ENCODE measurements around the gene KIF11. TPM values are rescaled to one million over a fixed set of nuclear protein-coding genes. Genes with fewer than 3 reads are reported as not detected.
A peak's percentile ranks its signal among the peaks of the same experiment; 100 is the strongest.

Gene KIF11
- total RNA-seq (2011; cell fraction: chromatin; rRNA removed; ENCODE audit: low replicate concordance), result 11.9 and 44.3 TPM in 2 replicates
- total RNA-seq (2011; cell fraction: nucleolus; rRNA removed), result 5.8 and 7.9 TPM in 2 replicates
- 13.7 and 14.2 TPM in 2 replicates for total RNA-seq (2011; cell fraction: nucleoplasm; rRNA removed)
- 23.3 and 23.9 TPM in 2 replicates for total RNA-seq (2014; rRNA removed)
- total RNA-seq (2014; rRNA removed; fragmentation: Illumina TruSeq; extraction: Trizol), result 53.5 and 60.1 TPM in 2 replicates
- total RNA-seq (2015; rRNA removed; fragmentation: Illumina TruSeq; extraction: Trizol), result 49.6 and 54.4 TPM in 2 replicates
- 30.1 and 33.0 TPM in 2 replicates for total RNA-seq (2021)
- 16.2 and 29.2 TPM in 2 replicates for polyA plus RNA-seq (2011; rRNA removed)
- polyA plus RNA-seq (2011; cell fraction: cytosol; rRNA removed), result 3.6 and 9.6 TPM in 2 replicates
- 4.8 and 7.8 TPM in 2 replicates for polyA plus RNA-seq (2011; cell fraction: nucleus; rRNA removed)
- 26.4 and 26.7 TPM in 2 replicates for polyA plus RNA-seq (2012)
- polyA plus RNA-seq (2014; fragmentation: Illumina TruSeq; extraction: Trizol), result 34.1 and 38.9 TPM in 2 replicates
- 10 to 100 TPM; 11.3 to 12.3 TPM for polyA plus RNA-seq (2014; fragmentation: Nextera tagmentation; extraction: Ambion mirVana)
- 20.7 and 21.6 TPM in 2 replicates for polyA plus RNA-seq (2014; rRNA removed)
- 40.6 and 49.6 TPM in 2 replicates for polyA minus RNA-seq (2011; rRNA and poly(A)+ RNA removed)
- polyA minus RNA-seq (2011; cell fraction: cytosol; rRNA and poly(A)+ RNA removed), result 17.8 and 20.9 TPM in 2 replicates
- polyA minus RNA-seq (2011; cell fraction: nucleus; rRNA and poly(A)+ RNA removed), result 5.4 and 14.1 TPM in 2 replicates
- Bru-seq, nascent RNA, result percentile 86 among the genes with signal in this experiment
- percentile 89 among the genes with signal in this experiment for BruChase-seq, experiment 1, labeled RNA remaining after a 2-hour chase
- BruChase-seq, experiment 2, labeled RNA remaining after a 6-hour chase, result percentile 90 among the genes with signal in this experiment
- long read RNA-seq, experiment 1, full-length matches to known transcripts, result 46 of 100 reads
- long read RNA-seq, experiment 1, partial matches to known transcripts, result 42 of 100 reads
- long read RNA-seq, experiment 1, other reads (novel, unspliced or antisense), result 12 of 100 reads
- long read RNA-seq, experiment 2, full-length matches to known transcripts, result 4 of 35 reads
- long read RNA-seq, experiment 2, partial matches to known transcripts, result 6 of 35 reads
- long read RNA-seq, experiment 2, other reads (novel, unspliced or antisense), result 25 of 35 reads
- long read RNA-seq, experiment 3, full-length matches to known transcripts, result 5 of 19 reads
- long read RNA-seq, experiment 3, partial matches to known transcripts, result 12 of 19 reads
- long read RNA-seq, experiment 3, other reads (novel, unspliced or antisense), result 2 of 19 reads

GRCh38 chr10:92592761-92593618, at the start of gene KIF11:
KIF11 (plus strand) TSS chr10:92593130; CDS start chr10:92593376, 246 bp downstream.
- H3K9ac ChIP-seq (ENCODE audit: insufficient read depth in 1 of 2, low read depth in 2 of 2, low read length in 2 of 2), result peak within 1 kb of the TSS; percentile 87 to 94
- no peaks in the 10 kb centered on the region for H4K20me1 ChIP-seq (replicated peaks; ENCODE audit: control insufficient read depth, insufficient read depth, low read length)
- DNase-seq (ENCODE audit: extremely low read depth in 1 of 4, low spot score in 3 of 4) (peak; percentile 80 to 97 (median 86)), FAIRE-seq (peak; percentile 91), ATAC-seq (peak; percentile 80)
- POLR2A ChIA-PET, result interaction anchor here (0.6 kb wide), 1 partner anchor 80 kb away, joined by 3 read pairs; no protein-coding TSS in a partner anchor
- H3K4me2 ChIP-seq (ENCODE audit: insufficient read depth, low read length), result peak within 1 kb of the TSS; percentile 75
- H3K9me3 ChIP-seq (replicated peaks; ENCODE audit: control insufficient read depth, insufficient read depth, low read depth, low read length), result no peaks in the 10 kb centered on the region
- WGBS (ENCODE audit: insufficient coverage, low coverage, missing lambda C conversion rate), result under 1% methylated on average over 47 of the region's 61 CpGs
- peaks cover 53% of the 10 kb centered on the region for H3K79me2 ChIP-seq (ENCODE audit: control insufficient read depth, insufficient read depth, low read length)
- CTCF ChIA-PET (ENCODE audit: low intra/inter-chr PET ratio), result no interaction called here
- H3K27me3 ChIP-seq (ENCODE audit: control insufficient read depth in 2 of 2, insufficient read depth in 2 of 2, low read length in 2 of 2), result no peaks in the 10 kb centered on the region
- intact Hi-C loops (cut with micrococcal nuclease), result loop anchor here (1.0 to 10.0 kb wide), 4 partner anchors 164 to 482 kb away; partner anchors contain the start of gene CYP26A1
- H3K27ac ChIP-seq (ENCODE audit: extremely low read depth, low read depth, low read length), result peak within 1 kb of the TSS; percentile 89
- no TSS peak for BruUV-seq (replicated peaks)
- peak within 1 kb of the TSS; percentile 71 for H2AFZ ChIP-seq (ENCODE audit: low read depth, low read length)
- H3K4me3 ChIP-seq, result peak within 1 kb of the TSS; percentile 64
- in situ Hi-C loops (cut with MboI), result no loop called here
- H3K9me1 ChIP-seq (ENCODE audit: control insufficient read depth, insufficient read depth, low read length), result no peaks in the 10 kb centered on the region
- H3K36me3 ChIP-seq (ENCODE audit: control insufficient read depth, insufficient read depth, low read length), result no peaks in the 10 kb centered on the region
- peaks cover 10 to 18% of the 10 kb centered on the region in 2 experiments; a peak in 4 of 5 replicates for H3K4me1 ChIP-seq (replicated peaks in 1 of 2; ENCODE audit: control insufficient read depth in 2 of 2, insufficient read depth in 2 of 2, low read length in 2 of 2)
- TF ChIP-seq, protein P1, sequence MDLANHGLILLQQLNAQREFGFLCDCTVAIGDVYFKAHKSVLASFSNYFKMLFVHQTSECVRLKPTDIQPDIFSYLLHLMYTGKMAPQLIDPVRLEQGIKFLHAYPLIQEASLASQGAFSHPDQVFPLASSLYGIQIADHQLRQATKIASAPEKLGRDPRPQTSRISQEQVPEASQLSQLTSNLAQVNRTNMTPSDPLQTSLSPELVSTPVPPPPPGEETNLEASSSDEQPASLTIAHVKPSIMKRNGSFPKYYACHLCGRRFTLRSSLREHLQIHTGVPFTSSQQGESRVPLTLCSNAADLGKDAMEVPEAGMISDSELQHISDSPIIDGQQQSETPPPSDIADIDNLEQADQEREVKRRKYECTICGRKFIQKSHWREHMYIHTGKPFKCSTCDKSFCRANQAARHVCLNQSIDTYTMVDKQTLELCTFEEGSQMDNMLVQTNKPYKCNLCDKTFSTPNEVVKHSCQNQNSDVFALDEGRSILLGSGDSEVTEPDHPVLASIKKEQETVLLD (IDR thresholded peaks at IDR 0.05), result no peak; the same call in 1 of the 2 replicates
- TF ChIP-seq TOE1 (IDR thresholded peaks at IDR 0.05; ENCODE audit: borderline replicate concordance), result 0 out of 2 replicates have a peak, but pooled peaks have one; percentile 24
- no peak for TF ChIP-seq TOE1 (CRISPR knock-in tag; IDR thresholded peaks at IDR 0.05; ENCODE audit: borderline replicate concordance, low read depth)
- no peak for TF ChIP-seq NCOA6 (IDR thresholded peaks at IDR 0.05)
- no peak for TF ChIP-seq FOXK1 (CRISPR knock-in tag; IDR thresholded peaks at IDR 0.05; ENCODE audit: borderline replicate concordance)
- TF ChIP-seq GTF2F1 (IDR thresholded peaks at IDR 0.05; ENCODE audit: low read depth, low read length), result peak; percentile 66; the same call in 1 of the 2 replicates
- TF ChIP-seq ESRRB (CRISPR knock-in tag; IDR thresholded peaks at IDR 0.05; ENCODE audit: borderline replicate concordance), result no peak
- TF ChIP-seq SIN3A (IDR thresholded peaks at IDR 0.05; ENCODE audit: borderline replicate concordance in 2 of 2, control insufficient read depth in 1 of 2, low read depth in 2 of 2, low read length in 2 of 2), result peak; percentile 54 to 91; a peak in 2 of 4 replicates
- 0 out of 2 replicates have a peak, but pooled peaks have one; percentile 22 for TF ChIP-seq HDAC2 (IDR thresholded peaks at IDR 0.05)
- no peak for TF ChIP-seq TCFL5 (CRISPR knock-in tag; conservative IDR thresholded peaks at IDR 0.05)
- peak in 1 of 2 experiments; percentile 57; a peak in 1 of 4 replicates for TF ChIP-seq CSDE1 (IDR thresholded peaks at IDR 0.05)
- no peak for TF ChIP-seq ZBTB17 (CRISPR knock-in tag; IDR thresholded peaks at IDR 0.05)
- peak in 1 of 2 experiments; percentile 76; a peak in 1 of 4 replicates for TF ChIP-seq HDAC1 (IDR thresholded peaks at IDR 0.05)
- TF ChIP-seq RCOR1 (IDR thresholded peaks at IDR 0.05; ENCODE audit: borderline replicate concordance in 1 of 2, low read depth in 2 of 2, low read length in 2 of 2), result peak in 1 of 2 experiments; percentile 66; a peak in 1 of 4 replicates

All from K562 (cell line).